ENCODE results near the gene RFX3. TPM values are rescaled to one million over a fixed set of nuclear protein-coding genes. Genes with fewer than 3 reads are reported as not detected.

The RFX3 gene
- total and polyA plus RNA-seq, 2 donors (not counting 3 experiments of a cell fraction or from before 2014, with no cell fraction given) = 4.8 to 10.5 TPM

GRCh38 chr9:3525096-3525835 lies 535 bp downstream of the RFX3 start:
- FAIRE-seq (no peak), DNase-seq (ENCODE audit: low read depth, low spot score) (peak; percentile 20)
- ChIA-PET POLR2A (interaction anchor here (2.2 kb wide), 1 partner anchor 47 kb away, joined by 12 read pairs; no protein-coding TSS in a partner anchor), CTCF (interaction anchor here (0.6 to 1.6 kb wide), 2 partner anchors 284 to 334 kb away, joined by 3 to 8 read pairs; no protein-coding TSS in a partner anchor)
- Histone ChIP-seq H3K27me3 (ENCODE audit: control insufficient read depth in 2 of 2, insufficient read depth in 2 of 2, low read length in 2 of 2) (no peaks in the 10 kb centered on the region), H3K9me1 (replicated peaks; ENCODE audit: control insufficient read depth, extremely low read depth, insufficient read depth, low read length) (no peaks in the 10 kb centered on the region), H3K9me3 (replicated peaks; ENCODE audit: control insufficient read depth, insufficient read depth, low read length) (no peaks in the 10 kb centered on the region), H3K36me3 (ENCODE audit: control insufficient read depth in 2 of 2, extremely low read depth in 1 of 2, insufficient read depth in 2 of 2, low read length in 2 of 2) (no peaks in the 10 kb centered on the region), H3K27ac (ENCODE audit: insufficient read depth, low read depth, low read length) (peak overlapping the region; percentile 72), H3K4me2 (ENCODE audit: insufficient read depth, low read length) (peak overlapping the region; percentile 93), H3K79me2 (ENCODE audit: control insufficient read depth, insufficient read depth, low read length) (peaks cover 8% of the 10 kb centered on the region), H3K9ac (replicated peaks; ENCODE audit: extremely low read depth, insufficient read depth, low read length) (peak overlapping the region; percentile 92), H4K20me1 (replicated peaks; ENCODE audit: control insufficient read depth, extremely low read depth, insufficient read depth, low read length) (no peaks in the 10 kb centered on the region), H2AFZ (ENCODE audit: low read depth, low read length) (peak overlapping the region; percentile 41), H3K4me1 (ENCODE audit: control insufficient read depth, extremely low read depth, insufficient read depth, low read length) (peaks cover 16% of the 10 kb centered on the region), H3K4me3 (replicated peaks in 1 of 3; ENCODE audit: insufficient read depth in 1 of 3, low read depth in 1 of 3, low read length in 3 of 3) (peak overlapping the region; percentile 63 to 94 (median 79))
- BruUV-seq (replicated peaks) = TSS peak; percentile 35
- dilution Hi-C loops (cut with MboI; ENCODE audit: extremely low pct_ligation_motif_present, low sequenced_read_pairs) = no loop called here
- no peak for TF ChIP-seq MYC (IDR thresholded peaks at IDR 0.05; ENCODE audit: low read depth, low read length)
- no peak for TF ChIP-seq JUN (IDR thresholded peaks at IDR 0.05; ENCODE audit: borderline replicate concordance, insufficient read depth, insufficient read length, low read depth)
- TF ChIP-seq GATA2 (IDR thresholded peaks at IDR 0.05; ENCODE audit: insufficient read depth, insufficient read length, low read depth, low read length) = no peak
- TF ChIP-seq, protein P1, sequence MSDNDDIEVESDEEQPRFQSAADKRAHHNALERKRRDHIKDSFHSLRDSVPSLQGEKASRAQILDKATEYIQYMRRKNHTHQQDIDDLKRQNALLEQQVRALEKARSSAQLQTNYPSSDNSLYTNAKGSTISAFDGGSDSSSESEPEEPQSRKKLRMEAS (IDR thresholded peaks at IDR 0.05; ENCODE audit: insufficient read depth, insufficient read length) = no peak
- TF ChIP-seq EZH2 (IDR thresholded peaks at IDR 0.05; ENCODE audit: borderline replicate concordance, low read depth, low read length, severe bottlenecking) = no peak
- no peak for TF ChIP-seq POLR2A (IDR thresholded peaks at IDR 0.05; ENCODE audit: low read depth, low read length)
- TF ChIP-seq POLR2AphosphoS5 (IDR thresholded peaks at IDR 0.05; ENCODE audit: insufficient read depth, low read depth, low read length) = no peak
- TF ChIP-seq FOS (IDR thresholded peaks at IDR 0.05; ENCODE audit: borderline replicate concordance, insufficient read depth, low read length) = no peak
- TF ChIP-seq, protein P2, sequence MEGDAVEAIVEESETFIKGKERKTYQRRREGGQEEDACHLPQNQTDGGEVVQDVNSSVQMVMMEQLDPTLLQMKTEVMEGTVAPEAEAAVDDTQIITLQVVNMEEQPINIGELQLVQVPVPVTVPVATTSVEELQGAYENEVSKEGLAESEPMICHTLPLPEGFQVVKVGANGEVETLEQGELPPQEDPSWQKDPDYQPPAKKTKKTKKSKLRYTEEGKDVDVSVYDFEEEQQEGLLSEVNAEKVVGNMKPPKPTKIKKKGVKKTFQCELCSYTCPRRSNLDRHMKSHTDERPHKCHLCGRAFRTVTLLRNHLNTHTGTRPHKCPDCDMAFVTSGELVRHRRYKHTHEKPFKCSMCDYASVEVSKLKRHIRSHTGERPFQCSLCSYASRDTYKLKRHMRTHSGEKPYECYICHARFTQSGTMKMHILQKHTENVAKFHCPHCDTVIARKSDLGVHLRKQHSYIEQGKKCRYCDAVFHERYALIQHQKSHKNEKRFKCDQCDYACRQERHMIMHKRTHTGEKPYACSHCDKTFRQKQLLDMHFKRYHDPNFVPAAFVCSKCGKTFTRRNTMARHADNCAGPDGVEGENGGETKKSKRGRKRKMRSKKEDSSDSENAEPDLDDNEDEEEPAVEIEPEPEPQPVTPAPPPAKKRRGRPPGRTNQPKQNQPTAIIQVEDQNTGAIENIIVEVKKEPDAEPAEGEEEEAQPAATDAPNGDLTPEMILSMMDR (IDR thresholded peaks at IDR 0.05; ENCODE audit: extremely low read depth in 1 of 2, insufficient read depth in 1 of 2, low read depth in 1 of 2, low read length in 2 of 2) = no peak
- intact Hi-C loops (cut with micrococcal nuclease) = loop anchor here (1.0 to 10.0 kb wide), 4 partner anchors 10 to 1150 kb away; partner anchors contain the start of gene CDC37L1
